Hepatocyte (in vitro differentiated cells): ENCODE data around the gene DUSP16.

Source experiments
- CTCF ChIP-seq: fragments of 200-600 bp; sonication (generic); IDR thresholded peaks from 2 replicates; pipeline ENCODE4 v1.5.1; 2016; ENCODE audit warnings: antibody characterized with exemption, mild to moderate bottlenecking; ENCODE audit not compliant: poor library complexity
- EZH2 ChIP-seq: fragments of 200-600 bp; sonication (generic); IDR thresholded peaks from 2 replicates; pipeline ENCODE4 v1.6.1; 2016; ENCODE audit warnings: antibody characterized with exemption, mild to moderate bottlenecking, borderline replicate concordance

GRCh38 chr12:12533238-12533829, 29.3 kb downstream of the DUSP16 start:
- TF ChIP-seq CTCF (no peak), EZH2 (no peak)
